H1 (cell line): ENCODE data around the gene BTAF1. TPM values are rescaled to one million over a fixed set of nuclear protein-coding genes. Genes with fewer than 3 reads are reported as not detected.
A peak's percentile ranks its signal among the peaks of the same experiment; 100 is the strongest.

Experiments used
- ATF3 ChIP-seq: IDR thresholded peaks from 2 replicates; pipeline ENCODE4 v1.6.1; 2011; ENCODE audit warnings: low read depth, mild to moderate bottlenecking, low read length; ENCODE audit not compliant: insufficient read depth
- CHD1 ChIP-seq: IDR thresholded peaks from 2 replicates; pipeline ENCODE4 v1.6.1; 2012; ENCODE audit warnings: low read depth, low read length, improper control_type of control experiment
- CREB1 ChIP-seq: IDR thresholded peaks from 2 replicates; pipeline ENCODE4 v1.6.1; 2012; ENCODE audit warnings: inconsistent platforms
- E2F6 ChIP-seq: IDR thresholded peaks from 2 replicates; pipeline ENCODE4 v1.6.1; 2012; ENCODE audit warnings: inconsistent platforms
- EZH2 ChIP-seq: fragments of 200-600 bp; sonication (generic); IDR thresholded peaks from 2 replicates; pipeline ENCODE4 v1.7.1; 2012; ENCODE audit warnings: low read depth, mild to moderate bottlenecking, moderate library complexity, low read length, inconsistent platforms; ENCODE audit not compliant: severe bottlenecking
- JUN ChIP-seq: IDR thresholded peaks from 2 replicates; pipeline ENCODE4 v1.6.1; 2011; ENCODE audit warnings: low read depth, mild to moderate bottlenecking, improper control_type of control experiment, low read length
- MAFK ChIP-seq: IDR thresholded peaks from 2 replicates; pipeline ENCODE4 v1.6.1; 2012; ENCODE audit warnings: low read depth, mild to moderate bottlenecking, improper control_type of control experiment, low read length
- POLR2A ChIP-seq, 2 experiments: IDR thresholded peaks; 1 replicate in 1 of 2; 2 replicates in 1 of 2; pipeline ENCODE4 v1.6.1; 2011; ENCODE audit warnings: low read depth in 2 of 2, low read length in 2 of 2, mild to moderate bottlenecking in 2 of 2; ENCODE audit errors: control extremely low read depth in 1 of 2
- POU5F1 ChIP-seq: IDR thresholded peaks from 2 replicates; pipeline ENCODE4 v1.6.1; 2011; ENCODE audit warnings: low read depth, mild to moderate bottlenecking, low read length, moderate library complexity
- SAP30 ChIP-seq: fragments of 300-600 bp; sonication (generic); IDR thresholded peaks from 2 replicates; pipeline ENCODE4 v1.7.1; 2012; ENCODE audit warnings: low read length, moderate library complexity, mild to moderate bottlenecking, inconsistent platforms; ENCODE audit not compliant: insufficient read depth, insufficient replicate concordance
- TBP ChIP-seq: IDR thresholded peaks from 2 replicates; pipeline ENCODE4 v1.6.1; 2011; ENCODE audit warnings: low read depth, low read length, improper control_type of control experiment
- ZNF274 ChIP-seq: IDR thresholded peaks from 2 replicates; pipeline ENCODE4 v1.7.0; 2012; ENCODE audit warnings: low read length, borderline replicate concordance; ENCODE audit errors: extremely low read depth
- polyA plus RNA-seq, 7 experiments: library from polyadenylated mRNA; depleted of rRNA in 3 of 7; stranded (reverse) in 5 of 7; unstranded in 2 of 7; fragments of >200 nt in 5 of 7; fragments of 200-250 nt in 2 of 7; gene quantifications; 1 replicate in 5 of 7; 2 replicates in 1 of 7; 4 replicates in 1 of 7; pipeline versions ENCODE4 v1.2.1 to v1.2.3, GENCODE V29; 2011 to 2013; ENCODE audit warnings: missing spikeins in 2 of 7, mixed read lengths in 2 of 7
- total RNA-seq: library from RNA; stranded (reverse); fragmentation: NEBNext Ultra II Directional; extraction: Animal tissue kit (Norgen Biotek cat#: 25700); gene quantifications from 2 replicates; pipeline ENCODE4 v1.2.1, GENCODE V29; 2021
- TF ChIP-seq, protein P1 (sequence below): IDR thresholded peaks from 2 replicates; pipeline ENCODE4 v1.6.1; 2012; ENCODE audit warnings: inconsistent platforms

The BTAF1 gene
- total and polyA plus RNA-seq, 2 of the 8 experiments (the other 6 are each of a cell fraction or from before 2014, with no cell fraction given), result 24.5 to 39.1 TPM

DNA sequence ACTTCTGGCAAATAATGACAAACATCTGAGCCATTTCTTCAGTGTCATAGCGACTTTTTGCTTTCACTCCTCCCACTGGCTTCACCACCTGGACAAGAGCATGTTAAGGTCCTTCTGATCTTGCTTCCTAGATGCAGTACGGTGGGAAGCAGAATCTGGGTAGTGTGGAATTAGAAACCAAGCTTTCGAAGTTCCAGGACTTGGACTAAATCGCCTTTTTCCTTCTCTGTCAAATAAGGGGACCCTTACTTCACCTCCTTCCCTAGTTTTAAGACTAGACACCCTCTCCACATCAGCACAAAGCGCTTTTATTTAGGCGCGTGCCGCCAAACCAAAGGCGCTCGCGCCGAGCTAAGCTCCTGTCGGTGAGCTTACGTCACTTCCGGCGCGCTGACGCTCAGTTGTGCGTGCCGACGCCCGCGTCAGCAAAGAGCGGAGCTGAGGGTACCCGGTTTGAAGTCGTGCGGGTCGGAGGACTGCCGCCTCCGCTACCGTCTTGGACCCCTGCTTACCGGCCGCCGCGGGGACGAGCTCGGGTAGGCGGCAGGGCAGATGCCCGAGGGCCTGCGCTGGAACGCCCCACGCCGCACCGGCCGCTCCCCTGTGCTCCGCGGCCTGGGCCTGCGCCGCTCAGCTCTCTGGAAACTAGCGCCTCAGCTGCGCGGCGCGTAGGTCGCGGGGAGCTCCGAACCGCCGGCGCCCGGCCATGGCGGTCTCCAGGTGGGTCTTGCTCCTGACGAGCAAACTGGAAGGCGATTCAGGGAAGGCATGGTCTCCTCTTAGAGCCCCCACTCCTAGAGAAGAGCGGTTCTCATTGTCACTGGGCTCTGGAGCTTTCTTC is at the start of gene BTAF1 (continued):
- TF ChIP-seq JUN (0 out of 2 replicates have a peak, but pooled peaks have one; percentile 5), ATF3 (peak; percentile 73), SAP30 (peak; percentile 42), POLR2A (IDR thresholded peaks at IDR 0.05; ENCODE audit: control extremely low read depth in 1 of 2, low read depth in 2 of 2, low read length in 2 of 2) (peak; percentile 87 to 88), POU5F1 (no peak), MAFK (no peak; the same call in 1 of the 2 replicates), CREB1 (peak; percentile 97), ZNF274 (no peak), E2F6 (peak; percentile 88), CHD1 (no peak; the same call in none of the 2 replicates), EZH2 (no peak), TBP (peak; percentile 86)
- TF ChIP-seq, protein P1, sequence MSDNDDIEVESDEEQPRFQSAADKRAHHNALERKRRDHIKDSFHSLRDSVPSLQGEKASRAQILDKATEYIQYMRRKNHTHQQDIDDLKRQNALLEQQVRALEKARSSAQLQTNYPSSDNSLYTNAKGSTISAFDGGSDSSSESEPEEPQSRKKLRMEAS, result peak; percentile 92
